HepG2 (cell line): ENCODE results near the gene GOT1. TPM values are rescaled to one million over a fixed set of nuclear protein-coding genes. Genes with fewer than 3 reads are reported as not detected.

Experiments
- CC2D1A ChIP-seq: sonication (generic); formaldehyde crosslinking; IDR thresholded peaks from 2 replicates; pipeline ENCODE4 v1.8.1; 2023; ENCODE audit warnings: mild to moderate bottlenecking, missing genetic modification reagents
- HMGA1 ChIP-seq: sonication (generic); formaldehyde crosslinking; conservative IDR thresholded peaks from 2 replicates; pipeline ENCODE4 v1.4.0; 2020; ENCODE audit warnings: missing genetic modification reagents
- NCOA1 ChIP-seq: sonication (generic); formaldehyde crosslinking; IDR thresholded peaks from 2 replicates; pipeline ENCODE4 v1.9.0; 2021; ENCODE audit warnings: missing genetic modification reagents
- NR3C1 ChIP-seq: sonication (generic); formaldehyde crosslinking; IDR thresholded peaks from 2 replicates; pipeline ENCODE4 v1.4.0; 2020; ENCODE audit warnings: missing genetic modification reagents
- POLR2AphosphoS5 ChIP-seq: IDR thresholded peaks from 2 replicates; pipeline ENCODE4 v1.6.1; 2012; ENCODE audit warnings: low read depth, low read length
- ZNF234 ChIP-seq: sonication (generic); formaldehyde crosslinking; conservative IDR thresholded peaks from 2 replicates; pipeline ENCODE4 v1.5.1; 2020; ENCODE audit warnings: mild to moderate bottlenecking, missing genetic modification reagents
- polyA plus RNA-seq, 8 experiments: library from polyadenylated mRNA; depleted of rRNA in 3 of 8; stranded (reverse) in 7 of 8; unstranded in 1 of 8; fragments of >200 nt; fragmentation: Illumina TruSeq in 4 of 8; extraction: Trizol in 4 of 8; gene quantifications; 2 replicates each; pipeline versions ENCODE4 v1.2.1 to v1.2.3, GENCODE V29; 2011 to 2016; ENCODE audit warnings: low read depth in 4 of 8, missing spikeins in 1 of 8, mixed read lengths in 1 of 8; ENCODE audit not compliant: insufficient read depth in 1 of 8
- total RNA-seq, 5 experiments: library from RNA; depleted of rRNA; stranded (reverse); fragments of >200 nt; fragmentation: Illumina TruSeq; extraction: Trizol; gene quantifications; 2 replicates each; pipeline ENCODE4 v1.2.3, GENCODE V29; 2016; ENCODE audit warnings: low read depth in 1 of 5
- TF ChIP-seq, protein P1 (sequence below): sonication (generic); formaldehyde crosslinking; IDR thresholded peaks from 2 replicates; pipeline ENCODE4 v1.5.0; 2020; ENCODE audit warnings: mild to moderate bottlenecking, missing genetic modification reagents
- TF ChIP-seq, protein P2 (sequence below): IDR thresholded peaks from 2 replicates; pipeline ENCODE4 v1.6.1; 2018; ENCODE audit warnings: missing genetic modification reagents
- TF ChIP-seq, protein P3 (sequence below): sonication (generic); formaldehyde crosslinking; IDR thresholded peaks from 2 replicates; pipeline ENCODE4 v1.5.1; 2020; ENCODE audit warnings: mild to moderate bottlenecking, missing genetic modification reagents, borderline replicate concordance
- TF ChIP-seq, protein P4 (sequence below): sonication (generic); formaldehyde crosslinking; IDR thresholded peaks from 2 replicates; pipeline ENCODE4 v1.5.1; 2020; ENCODE audit warnings: missing genetic modification reagents, mild to moderate bottlenecking, borderline replicate concordance
- TF ChIP-seq, protein P5 (sequence below): sonication (generic); formaldehyde crosslinking; IDR thresholded peaks from 2 replicates; pipeline ENCODE4 v1.8.0; 2022; ENCODE audit warnings: mild to moderate bottlenecking, missing genetic modification reagents; ENCODE audit not compliant: insufficient replicate concordance
- TF ChIP-seq, protein P6 (sequence below): sonication (generic); formaldehyde crosslinking; IDR thresholded peaks from 2 replicates; pipeline ENCODE4 v1.5.0; 2020; ENCODE audit warnings: missing genetic modification reagents
- TF ChIP-seq, protein P7 (sequence below): sonication (generic); formaldehyde crosslinking; IDR thresholded peaks from 2 replicates; pipeline ENCODE4 v1.4.0; 2020; ENCODE audit warnings: mild to moderate bottlenecking, missing genetic modification reagents

Gene GOT1
- total and polyA plus RNA-seq, 2 of the 13 experiments (the other 11 are each of a cell fraction or from before 2014, with no cell fraction given): 81.2 to 102 TPM

DNA sequence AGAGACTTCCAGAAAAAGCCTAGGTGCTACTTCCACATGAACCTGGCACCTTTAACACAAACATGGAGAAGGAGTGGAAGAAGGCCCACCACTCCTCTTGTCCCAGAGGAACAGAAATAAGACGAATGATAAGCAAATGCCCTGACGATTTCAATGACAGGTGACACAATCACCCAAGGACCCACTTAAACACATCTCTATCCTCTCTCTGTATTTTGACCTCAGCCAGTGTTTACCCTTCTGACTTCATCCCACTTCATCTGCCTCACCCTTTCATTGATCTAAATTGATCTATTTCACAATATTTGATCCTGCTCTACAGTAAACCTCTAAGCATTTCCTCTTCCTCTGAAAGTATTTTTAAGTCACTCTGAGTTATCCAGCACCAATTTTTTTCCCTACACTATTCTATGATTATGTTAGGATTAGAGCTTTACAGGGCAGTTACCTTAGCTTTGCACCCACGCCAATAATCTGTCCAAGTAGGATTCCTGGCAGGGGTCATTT, 9.1 kb downstream of the GOT1 start (continued):
- TF ChIP-seq, protein P1, sequence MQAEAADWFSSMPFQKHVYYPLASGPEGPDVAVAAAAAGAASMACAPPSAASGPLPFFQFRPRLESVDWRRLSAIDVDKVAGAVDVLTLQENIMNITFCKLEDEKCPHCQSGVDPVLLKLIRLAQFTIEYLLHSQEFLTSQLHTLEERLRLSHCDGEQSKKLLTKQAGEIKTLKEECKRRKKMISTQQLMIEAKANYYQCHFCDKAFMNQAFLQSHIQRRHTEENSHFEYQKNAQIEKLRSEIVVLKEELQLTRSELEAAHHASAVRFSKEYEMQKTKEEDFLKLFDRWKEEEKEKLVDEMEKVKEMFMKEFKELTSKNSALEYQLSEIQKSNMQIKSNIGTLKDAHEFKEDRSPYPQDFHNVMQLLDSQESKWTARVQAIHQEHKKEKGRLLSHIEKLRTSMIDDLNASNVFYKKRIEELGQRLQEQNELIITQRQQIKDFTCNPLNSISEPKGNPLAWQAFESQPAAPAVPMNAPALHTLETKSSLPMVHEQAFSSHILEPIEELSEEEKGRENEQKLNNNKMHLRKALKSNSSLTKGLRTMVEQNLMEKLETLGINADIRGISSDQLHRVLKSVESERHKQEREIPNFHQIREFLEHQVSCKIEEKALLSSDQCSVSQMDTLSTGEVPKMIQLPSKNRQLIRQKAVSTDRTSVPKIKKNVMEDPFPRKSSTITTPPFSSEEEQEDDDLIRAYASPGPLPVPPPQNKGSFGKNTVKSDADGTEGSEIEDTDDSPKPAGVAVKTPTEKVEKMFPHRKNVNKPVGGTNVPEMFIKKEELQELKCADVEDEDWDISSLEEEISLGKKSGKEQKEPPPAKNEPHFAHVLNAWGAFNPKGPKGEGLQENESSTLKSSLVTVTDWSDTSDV (CRISPR knock-in tag): no peak
- TF ChIP-seq NR3C1 (CRISPR knock-in tag) (no peak), HMGA1 (CRISPR knock-in tag) (no peak), ZNF234 (CRISPR knock-in tag) (no peak), POLR2AphosphoS5 (no peak), NCOA1 (CRISPR knock-in tag) (no peak), CC2D1A (no peak)
- TF ChIP-seq, protein P2, sequence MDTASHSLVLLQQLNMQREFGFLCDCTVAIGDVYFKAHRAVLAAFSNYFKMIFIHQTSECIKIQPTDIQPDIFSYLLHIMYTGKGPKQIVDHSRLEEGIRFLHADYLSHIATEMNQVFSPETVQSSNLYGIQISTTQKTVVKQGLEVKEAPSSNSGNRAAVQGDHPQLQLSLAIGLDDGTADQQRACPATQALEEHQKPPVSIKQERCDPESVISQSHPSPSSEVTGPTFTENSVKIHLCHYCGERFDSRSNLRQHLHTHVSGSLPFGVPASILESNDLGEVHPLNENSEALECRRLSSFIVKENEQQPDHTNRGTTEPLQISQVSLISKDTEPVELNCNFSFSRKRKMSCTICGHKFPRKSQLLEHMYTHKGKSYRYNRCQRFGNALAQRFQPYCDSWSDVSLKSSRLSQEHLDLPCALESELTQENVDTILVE (CRISPR knock-in tag): peak; percentile 79
- TF ChIP-seq, protein P3, sequence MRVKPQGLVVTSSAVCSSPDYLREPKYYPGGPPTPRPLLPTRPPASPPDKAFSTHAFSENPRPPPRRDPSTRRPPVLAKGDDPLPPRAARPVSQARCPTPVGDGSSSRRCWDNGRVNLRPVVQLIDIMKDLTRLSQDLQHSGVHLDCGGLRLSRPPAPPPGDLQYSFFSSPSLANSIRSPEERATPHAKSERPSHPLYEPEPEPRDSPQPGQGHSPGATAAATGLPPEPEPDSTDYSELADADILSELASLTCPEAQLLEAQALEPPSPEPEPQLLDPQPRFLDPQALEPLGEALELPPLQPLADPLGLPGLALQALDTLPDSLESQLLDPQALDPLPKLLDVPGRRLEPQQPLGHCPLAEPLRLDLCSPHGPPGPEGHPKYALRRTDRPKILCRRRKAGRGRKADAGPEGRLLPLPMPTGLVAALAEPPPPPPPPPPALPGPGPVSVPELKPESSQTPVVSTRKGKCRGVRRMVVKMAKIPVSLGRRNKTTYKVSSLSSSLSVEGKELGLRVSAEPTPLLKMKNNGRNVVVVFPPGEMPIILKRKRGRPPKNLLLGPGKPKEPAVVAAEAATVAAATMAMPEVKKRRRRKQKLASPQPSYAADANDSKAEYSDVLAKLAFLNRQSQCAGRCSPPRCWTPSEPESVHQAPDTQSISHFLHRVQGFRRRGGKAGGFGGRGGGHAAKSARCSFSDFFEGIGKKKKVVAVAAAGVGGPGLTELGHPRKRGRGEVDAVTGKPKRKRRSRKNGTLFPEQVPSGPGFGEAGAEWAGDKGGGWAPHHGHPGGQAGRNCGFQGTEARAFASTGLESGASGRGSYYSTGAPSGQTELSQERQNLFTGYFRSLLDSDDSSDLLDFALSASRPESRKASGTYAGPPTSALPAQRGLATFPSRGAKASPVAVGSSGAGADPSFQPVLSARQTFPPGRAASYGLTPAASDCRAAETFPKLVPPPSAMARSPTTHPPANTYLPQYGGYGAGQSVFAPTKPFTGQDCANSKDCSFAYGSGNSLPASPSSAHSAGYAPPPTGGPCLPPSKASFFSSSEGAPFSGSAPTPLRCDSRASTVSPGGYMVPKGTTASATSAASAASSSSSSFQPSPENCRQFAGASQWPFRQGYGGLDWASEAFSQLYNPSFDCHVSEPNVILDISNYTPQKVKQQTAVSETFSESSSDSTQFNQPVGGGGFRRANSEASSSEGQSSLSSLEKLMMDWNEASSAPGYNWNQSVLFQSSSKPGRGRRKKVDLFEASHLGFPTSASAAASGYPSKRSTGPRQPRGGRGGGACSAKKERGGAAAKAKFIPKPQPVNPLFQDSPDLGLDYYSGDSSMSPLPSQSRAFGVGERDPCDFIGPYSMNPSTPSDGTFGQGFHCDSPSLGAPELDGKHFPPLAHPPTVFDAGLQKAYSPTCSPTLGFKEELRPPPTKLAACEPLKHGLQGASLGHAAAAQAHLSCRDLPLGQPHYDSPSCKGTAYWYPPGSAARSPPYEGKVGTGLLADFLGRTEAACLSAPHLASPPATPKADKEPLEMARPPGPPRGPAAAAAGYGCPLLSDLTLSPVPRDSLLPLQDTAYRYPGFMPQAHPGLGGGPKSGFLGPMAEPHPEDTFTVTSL (CRISPR knock-in tag): peak; percentile 94
- TF ChIP-seq, protein P4, sequence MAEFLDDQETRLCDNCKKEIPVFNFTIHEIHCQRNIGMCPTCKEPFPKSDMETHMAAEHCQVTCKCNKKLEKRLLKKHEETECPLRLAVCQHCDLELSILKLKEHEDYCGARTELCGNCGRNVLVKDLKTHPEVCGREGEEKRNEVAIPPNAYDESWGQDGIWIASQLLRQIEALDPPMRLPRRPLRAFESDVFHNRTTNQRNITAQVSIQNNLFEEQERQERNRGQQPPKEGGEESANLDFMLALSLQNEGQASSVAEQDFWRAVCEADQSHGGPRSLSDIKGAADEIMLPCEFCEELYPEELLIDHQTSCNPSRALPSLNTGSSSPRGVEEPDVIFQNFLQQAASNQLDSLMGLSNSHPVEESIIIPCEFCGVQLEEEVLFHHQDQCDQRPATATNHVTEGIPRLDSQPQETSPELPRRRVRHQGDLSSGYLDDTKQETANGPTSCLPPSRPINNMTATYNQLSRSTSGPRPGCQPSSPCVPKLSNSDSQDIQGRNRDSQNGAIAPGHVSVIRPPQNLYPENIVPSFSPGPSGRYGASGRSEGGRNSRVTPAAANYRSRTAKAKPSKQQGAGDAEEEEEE (CRISPR knock-in tag): no peak
- TF ChIP-seq, protein P5, sequence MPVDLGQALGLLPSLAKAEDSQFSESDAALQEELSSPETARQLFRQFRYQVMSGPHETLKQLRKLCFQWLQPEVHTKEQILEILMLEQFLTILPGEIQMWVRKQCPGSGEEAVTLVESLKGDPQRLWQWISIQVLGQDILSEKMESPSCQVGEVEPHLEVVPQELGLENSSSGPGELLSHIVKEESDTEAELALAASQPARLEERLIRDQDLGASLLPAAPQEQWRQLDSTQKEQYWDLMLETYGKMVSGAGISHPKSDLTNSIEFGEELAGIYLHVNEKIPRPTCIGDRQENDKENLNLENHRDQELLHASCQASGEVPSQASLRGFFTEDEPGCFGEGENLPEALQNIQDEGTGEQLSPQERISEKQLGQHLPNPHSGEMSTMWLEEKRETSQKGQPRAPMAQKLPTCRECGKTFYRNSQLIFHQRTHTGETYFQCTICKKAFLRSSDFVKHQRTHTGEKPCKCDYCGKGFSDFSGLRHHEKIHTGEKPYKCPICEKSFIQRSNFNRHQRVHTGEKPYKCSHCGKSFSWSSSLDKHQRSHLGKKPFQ (CRISPR knock-in tag): peak; percentile 48
- TF ChIP-seq, protein P6, sequence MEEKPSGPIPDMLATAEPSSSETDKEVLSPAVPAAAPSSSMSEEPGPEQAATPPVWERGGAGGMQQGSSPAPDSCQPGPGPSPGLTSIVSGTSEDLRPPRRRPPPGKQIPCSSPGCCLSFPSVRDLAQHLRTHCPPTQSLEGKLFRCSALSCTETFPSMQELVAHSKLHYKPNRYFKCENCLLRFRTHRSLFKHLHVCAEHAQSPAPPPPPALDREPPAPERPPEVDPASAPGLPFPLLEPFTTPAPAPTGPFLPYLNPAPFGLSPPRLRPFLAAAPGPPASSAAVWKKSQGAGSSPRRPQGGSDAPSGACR: 0 out of 2 replicates have a peak, but pooled peaks have one; percentile 54
- TF ChIP-seq, protein P7, sequence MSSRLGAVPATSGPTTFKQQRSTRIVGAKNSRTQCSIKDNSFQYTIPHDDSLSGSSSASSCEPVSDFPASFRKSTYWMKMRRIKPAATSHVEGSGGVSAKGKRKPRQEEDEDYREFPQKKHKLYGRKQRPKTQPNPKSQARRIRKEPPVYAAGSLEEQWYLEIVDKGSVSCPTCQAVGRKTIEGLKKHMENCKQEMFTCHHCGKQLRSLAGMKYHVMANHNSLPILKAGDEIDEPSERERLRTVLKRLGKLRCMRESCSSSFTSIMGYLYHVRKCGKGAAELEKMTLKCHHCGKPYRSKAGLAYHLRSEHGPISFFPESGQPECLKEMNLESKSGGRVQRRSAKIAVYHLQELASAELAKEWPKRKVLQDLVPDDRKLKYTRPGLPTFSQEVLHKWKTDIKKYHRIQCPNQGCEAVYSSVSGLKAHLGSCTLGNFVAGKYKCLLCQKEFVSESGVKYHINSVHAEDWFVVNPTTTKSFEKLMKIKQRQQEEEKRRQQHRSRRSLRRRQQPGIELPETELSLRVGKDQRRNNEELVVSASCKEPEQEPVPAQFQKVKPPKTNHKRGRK (CRISPR knock-in tag): no peak
